GM10266 (cell line): ENCODE results near the gene TBC1D14.
A peak's percentile ranks its signal among the peaks of the same experiment; 100 is the strongest.

Experiments used
- DNase-seq: peaks from one replicate; pipeline ENCODE4 v3.0.0; 2012; ENCODE audit errors: extremely low spot score
- CTCF ChIP-seq: IDR thresholded peaks from 2 replicates; pipeline ENCODE4 v1.5.1; 2012; ENCODE audit warnings: mild to moderate bottlenecking, low read depth; ENCODE audit not compliant: control insufficient read depth, insufficient read depth; ENCODE audit errors: missing control alignments

Gene TBC1D14

GRCh38 chr4:6885953-6886557, 23.6 kb upstream of the TBC1D14 start:
- TF ChIP-seq CTCF = peak; percentile 36

DNA sequence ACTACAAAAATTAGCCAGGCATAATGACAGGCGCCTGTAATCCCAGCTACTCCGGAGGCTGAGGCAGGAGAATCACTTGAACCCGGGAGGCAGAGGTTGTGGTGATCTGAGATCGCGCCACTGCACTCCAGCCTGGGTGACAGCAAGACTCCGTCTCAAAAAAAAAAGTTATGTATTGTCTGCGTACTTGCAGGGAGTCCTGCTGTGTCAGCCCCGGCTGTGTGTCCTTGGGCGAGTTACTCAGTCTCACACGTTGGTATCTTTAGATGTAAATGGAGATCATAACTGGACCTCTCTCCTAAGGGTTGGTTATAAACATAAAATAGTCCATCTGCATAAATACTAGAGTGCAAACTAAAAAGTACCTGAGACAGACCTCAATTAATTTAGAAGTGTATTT, 22.7 kb upstream of the TBC1D14 start:
- no peak for DNase-seq
- no peak for TF ChIP-seq CTCF

More at GRCh38 chr4:6885953-6886557, 23.6 kb upstream of the TBC1D14 start:
- peak; percentile 48 for DNase-seq

DNA sequence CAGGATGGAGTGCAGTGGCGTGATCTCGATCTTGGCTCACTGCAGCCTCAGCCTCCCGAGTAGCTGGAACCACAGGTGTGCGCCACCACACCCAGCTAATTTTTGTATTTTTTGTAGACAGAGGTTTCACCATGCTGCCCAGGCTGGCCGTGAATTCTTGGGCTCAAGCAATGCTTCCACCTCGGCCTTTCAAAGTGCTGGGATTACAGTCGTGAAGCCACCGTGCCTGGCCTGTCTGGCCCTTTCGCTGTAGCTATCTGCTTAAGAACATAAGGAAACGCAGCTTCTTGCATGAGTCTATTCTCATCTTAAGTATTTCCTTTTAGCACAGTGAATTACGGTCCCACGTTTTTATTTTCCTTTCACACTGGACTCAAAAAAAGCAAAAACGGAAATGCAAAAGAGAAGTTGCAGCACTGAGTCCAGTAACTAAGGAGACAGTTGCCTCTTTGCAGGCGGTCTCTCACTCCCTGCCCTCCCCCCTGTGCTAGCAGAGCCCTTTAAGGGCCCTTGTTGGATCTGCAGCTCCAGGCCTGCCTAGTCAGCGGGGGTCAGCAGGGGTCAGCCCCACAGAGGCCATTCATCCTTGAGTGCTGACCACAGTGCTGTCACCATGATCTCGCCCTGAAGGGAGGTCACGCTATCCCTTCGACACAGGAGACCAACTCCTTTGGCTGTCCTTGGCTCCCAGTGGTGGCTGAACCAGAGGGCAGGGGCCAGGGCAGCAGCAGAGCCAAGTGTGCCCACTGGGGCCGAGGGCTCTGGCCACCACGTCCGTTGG, 21.8 kb upstream of the TBC1D14 start:
- no peak for TF ChIP-seq CTCF
- DNase-seq = no peak

DNA sequence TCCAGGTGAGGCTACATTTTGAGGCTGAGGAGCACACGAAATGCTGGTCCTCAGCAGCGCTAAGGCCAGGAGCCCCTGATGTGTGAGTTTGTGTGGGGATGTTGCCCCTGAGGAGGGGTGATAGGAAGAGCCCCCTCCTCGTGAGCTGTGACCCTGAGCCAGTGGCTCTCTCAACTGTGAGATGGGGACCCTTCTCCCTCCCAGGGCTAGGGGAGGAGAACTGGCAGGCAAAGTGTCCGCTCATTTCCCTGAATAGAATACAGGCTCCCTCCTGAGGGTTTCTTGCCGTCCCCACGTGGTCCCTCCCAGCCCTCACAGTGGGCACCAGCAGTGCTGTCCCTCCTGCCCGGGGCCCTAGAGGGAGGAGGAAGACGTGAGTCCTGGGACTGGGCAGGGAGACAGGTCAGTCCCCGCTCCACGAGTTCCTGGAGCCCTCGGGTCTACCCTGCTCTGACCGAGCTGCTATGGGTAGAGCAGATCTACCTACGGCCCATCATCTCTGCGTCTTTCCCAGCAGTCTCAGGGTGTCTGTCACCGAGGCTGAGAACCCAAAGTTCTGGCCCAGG, 21.0 kb upstream of the TBC1D14 start:
- TF ChIP-seq CTCF = no peak
- DNase-seq = no peak

- no peak for DNase-seq
- TF ChIP-seq CTCF = no peak
Measured at GRCh38 chr4:6889101-6889735, 20.4 kb upstream of the TBC1D14 start.

- DNase-seq = no peak
- TF ChIP-seq CTCF = no peak
Measured at GRCh38 chr4:6889736-6890324, 19.8 kb upstream of the TBC1D14 start.
